DND-41 (cell line): ENCODE results near the gene TDG.

Experiments used
- ATAC-seq: fragments of 200-7000 bp; cut with Tn5 transposase; 3 replicates; pipeline ENCODE4 v1.9.1; 2021; ENCODE audit warnings: low read depth; ENCODE audit not compliant: insufficient read depth
- DNase-seq: peaks from one replicate; pipeline ENCODE4 v3.0.0-alpha.2; 2020
- H2AFZ ChIP-seq: 2 replicates; pipeline ENCODE4 v1.6.0; 2012; ENCODE audit warnings: low read depth, low read length
- H3K27ac ChIP-seq: 2 replicates; pipeline ENCODE4 v1.5.1; 2012; ENCODE audit warnings: low read length, inconsistent platforms
- H3K27me3 ChIP-seq: fragments of 200-600 bp; sonication (generic); 2 replicates; pipeline ENCODE4 v1.6.0; 2012; ENCODE audit warnings: low read length, mild to moderate bottlenecking, inconsistent platforms; ENCODE audit not compliant: insufficient read depth, poor library complexity
- H3K36me3 ChIP-seq: 2 replicates; pipeline ENCODE4 v1.5.1; 2012; ENCODE audit warnings: low read length, inconsistent platforms; ENCODE audit not compliant: insufficient read depth
- H3K4me1 ChIP-seq: 2 replicates; pipeline ENCODE4 v1.5.1; 2012; ENCODE audit warnings: mild to moderate bottlenecking, low read length; ENCODE audit not compliant: insufficient read depth
- H3K4me2 ChIP-seq: 2 replicates; pipeline ENCODE4 v1.6.0; 2012; ENCODE audit warnings: mild to moderate bottlenecking, moderate library complexity, low read length, inconsistent platforms; ENCODE audit not compliant: insufficient read depth
- H3K4me3 ChIP-seq, 2 experiments: fragments of 200-600 bp in 1 of 2; shearing (Covaris generic) in 1 of 2; 2 replicates each; pipeline ENCODE4 v1.5.1; 2012 to 2016; ENCODE audit warnings: inconsistent platforms in 2 of 2, low read length in 2 of 2, mild to moderate bottlenecking in 2 of 2, low read depth in 1 of 2, moderate library complexity in 1 of 2
- H3K79me2 ChIP-seq: 2 replicates; pipeline ENCODE4 v1.6.0; 2012; ENCODE audit warnings: low read length, inconsistent platforms; ENCODE audit not compliant: insufficient read depth
- H3K9ac ChIP-seq: 2 replicates; pipeline ENCODE4 v1.6.0; 2012; ENCODE audit warnings: low read depth, mild to moderate bottlenecking, inconsistent platforms, low read length, moderate library complexity
- H3K9me3 ChIP-seq: 2 replicates; pipeline ENCODE4 v1.5.1; 2012; ENCODE audit warnings: low read length, moderate library complexity, mild to moderate bottlenecking, inconsistent platforms; ENCODE audit not compliant: insufficient read depth, severe bottlenecking
- H4K20me1 ChIP-seq: 2 replicates; pipeline ENCODE4 v1.6.0; 2012; ENCODE audit warnings: low read length; ENCODE audit not compliant: insufficient read depth
- CTCF ChIP-seq: IDR thresholded peaks from 2 replicates; pipeline ENCODE4 v1.5.1; 2012; ENCODE audit warnings: borderline replicate concordance, low read length, moderate library complexity, mild to moderate bottlenecking; ENCODE audit not compliant: poor library complexity, severe bottlenecking; ENCODE audit errors: extremely low read depth
- EZH2 ChIP-seq: IDR thresholded peaks from 3 replicates; pipeline ENCODE4 v1.6.1; 2012; ENCODE audit warnings: borderline replicate concordance, low read depth, mild to moderate bottlenecking, moderate library complexity, low read length, inconsistent platforms; ENCODE audit not compliant: severe bottlenecking

TDG gene

GRCh38 chr12:103936679-103937078 lies 29.0 kb upstream of the TDG start:
- ATAC-seq (0 out of 3 replicates have a peak, but pooled peaks have one; percentile 17), DNase-seq (no peak)
- H3K9ac ChIP-seq, result no peak overlapping the region
- H3K36me3 ChIP-seq, result peaks cover 98% of the 10 kb centered on the region
- peaks cover 54% of the 10 kb centered on the region for H3K79me2 ChIP-seq
- no peaks in the 10 kb centered on the region for H3K9me3 ChIP-seq
- no peak overlapping the region for H3K4me3 ChIP-seq
- peaks cover 44% of the 10 kb centered on the region for H3K4me1 ChIP-seq
- H3K27me3 ChIP-seq, result no peaks in the 10 kb centered on the region
- peaks cover 17% of the 10 kb centered on the region; the same call in 1 of the 2 replicates for H4K20me1 ChIP-seq
- H2AFZ ChIP-seq, result no peak overlapping the region
- H3K4me2 ChIP-seq, result no peak overlapping the region
- no peak overlapping the region for H3K27ac ChIP-seq
- TF ChIP-seq CTCF (no peak), EZH2 (no peak)

- no peak overlapping the region for H2AFZ ChIP-seq
- no peak for ATAC-seq
- H3K79me2 ChIP-seq, result no peaks in the 10 kb centered on the region; the same call in 1 of the 2 replicates
- H3K9ac ChIP-seq, result no peak overlapping the region
- no peaks in the 10 kb centered on the region for H3K9me3 ChIP-seq
- H3K4me3 ChIP-seq, result no peak overlapping the region
- no peaks in the 10 kb centered on the region for H4K20me1 ChIP-seq
- peaks cover 95% of the 10 kb centered on the region for H3K36me3 ChIP-seq
- no peak for DNase-seq
- no peak overlapping the region for H3K4me2 ChIP-seq
- no peaks in the 10 kb centered on the region for H3K27me3 ChIP-seq
- no peaks in the 10 kb centered on the region for H3K4me1 ChIP-seq
- no peak overlapping the region for H3K27ac ChIP-seq
- no peak for TF ChIP-seq EZH2
Observed at GRCh38 chr12:103944964-103945363, 20.7 kb upstream of the TDG start.

GRCh38 chr12:103947871-103948555 lies 17.7 kb upstream of the TDG start:
- Histone ChIP-seq H3K9ac (no peak overlapping the region), H3K4me1 (no peaks in the 10 kb centered on the region), H4K20me1 (no peaks in the 10 kb centered on the region), H3K36me3 (peaks cover 95% of the 10 kb centered on the region), H3K4me2 (no peak overlapping the region), H3K4me3 (no peak overlapping the region), H3K27me3 (no peaks in the 10 kb centered on the region), H3K27ac (no peak overlapping the region), H3K9me3 (no peaks in the 10 kb centered on the region), H3K79me2 (peaks cover 10% of the 10 kb centered on the region; the same call in 1 of the 2 replicates), H2AFZ (no peak overlapping the region)
- DNase-seq, result no peak
- ATAC-seq, result no peak
- TF ChIP-seq EZH2 (no peak), CTCF (no peak)

- no peaks in the 10 kb centered on the region for H3K9me3 ChIP-seq
- TF ChIP-seq EZH2 (no peak), CTCF (no peak)
- ATAC-seq, result 0 out of 3 replicates have a peak, but pooled peaks have one; percentile 15
- no peak for DNase-seq
- no peak overlapping the region for H3K4me3 ChIP-seq
- peaks cover 96% of the 10 kb centered on the region for H3K36me3 ChIP-seq
- H2AFZ ChIP-seq, result no peak overlapping the region
- peaks cover 19% of the 10 kb centered on the region; the same call in 1 of the 2 replicates for H3K79me2 ChIP-seq
- 0 out of 2 replicates have a peak, but pooled peaks cover 7% of the 10 kb centered on the region for H3K4me1 ChIP-seq
- H4K20me1 ChIP-seq, result no peaks in the 10 kb centered on the region
- no peaks in the 10 kb centered on the region for H3K27me3 ChIP-seq
- no peak overlapping the region for H3K27ac ChIP-seq
- H3K4me2 ChIP-seq, result no peak overlapping the region
- no peak overlapping the region for H3K9ac ChIP-seq
Observed at GRCh38 chr12:103948746-103949406, 16.8 kb upstream of the TDG start.
